Kidney epithelial cell (primary cell): ENCODE results near the gene SOCS7. TPM values are rescaled to one million over a fixed set of nuclear protein-coding genes. Genes with fewer than 3 reads are reported as not detected.

ENCODE experiments used
- DNase-seq: peaks from one replicate; pipeline ENCODE4 v3.0.0-alpha.2; 2010; ENCODE audit warnings: low read depth
- H3K27me3 ChIP-seq: 2 replicates; pipeline ENCODE4 v1.6.0; 2011; ENCODE audit warnings: low read length; ENCODE audit not compliant: control insufficient read depth, insufficient read depth
- H3K36me3 ChIP-seq: 2 replicates; pipeline ENCODE4 v1.5.1; 2011; ENCODE audit warnings: low read length; ENCODE audit not compliant: control insufficient read depth, insufficient read depth
- H3K4me3 ChIP-seq: 2 replicates; pipeline ENCODE4 v1.5.1; 2011; ENCODE audit warnings: low read depth, mild to moderate bottlenecking, control low read depth, low read length
- CTCF ChIP-seq: IDR thresholded peaks from 2 replicates; pipeline ENCODE4 v1.5.1; 2011; ENCODE audit warnings: mild to moderate bottlenecking, moderate library complexity, low read length, control low read depth, inconsistent platforms; ENCODE audit not compliant: insufficient read depth, poor library complexity, severe bottlenecking
- total RNA-seq: library from RNA; depleted of rRNA; stranded (reverse); fragments of >200 nt; gene quantifications from 2 replicates; pipeline ENCODE4 v1.2.3, GENCODE V29; 2015

SOCS7 gene
- total RNA-seq, 1 donor from 2014 or later = 24.3 TPM

- no peak for TF ChIP-seq CTCF
- Histone ChIP-seq H3K4me3 (no peak overlapping the region), H3K27me3 (peaks cover 18% of the 10 kb centered on the region), H3K36me3 (no peaks in the 10 kb centered on the region)
- DNase-seq = no peak
These were observed 5.9 kb upstream of the SOCS7 start for GRCh38 chr17:38345743-38346142.

- TF ChIP-seq CTCF = peak; percentile 97
- Histone ChIP-seq H3K27me3 (peaks cover 3% of the 10 kb centered on the region), H3K4me3 (no peak overlapping the region), H3K36me3 (no peaks in the 10 kb centered on the region)
- DNase-seq = peak; percentile 39
These were observed 2.4 kb upstream of the SOCS7 start for GRCh38 chr17:38349097-38349730.

- Histone ChIP-seq H3K36me3 (no peaks in the 10 kb centered on the region), H3K27me3 (no peaks in the 10 kb centered on the region), H3K4me3 (no peak overlapping the region)
- DNase-seq = no peak
- TF ChIP-seq CTCF = no peak
These were observed 1.6 kb upstream of the SOCS7 start for GRCh38 chr17:38350035-38350434.

GRCh38 chr17:38352245-38353085, 821 bp downstream of the SOCS7 start:
- H3K36me3 ChIP-seq = no peaks in the 10 kb centered on the region
- DNase-seq = no peak
- no peak for TF ChIP-seq CTCF
- H3K27me3 ChIP-seq = no peaks in the 10 kb centered on the region
- peak overlapping the region; percentile 51 for H3K4me3 ChIP-seq

- H3K27me3 ChIP-seq = no peaks in the 10 kb centered on the region
- DNase-seq = no peak
- no peaks in the 10 kb centered on the region for H3K36me3 ChIP-seq
- TF ChIP-seq CTCF = no peak
- peak overlapping the region; percentile 51 for H3K4me3 ChIP-seq
These were observed 1.5 kb downstream of the SOCS7 start for GRCh38 chr17:38353086-38353604.
